Astrocyte (in vitro differentiated cells and primary cell): ENCODE measurements around the gene HDGFL3. TPM values are rescaled to one million over a fixed set of nuclear protein-coding genes. Genes with fewer than 3 reads are reported as not detected.

ENCODE experiments used
- DNase-seq: peaks from one replicate; pipeline ENCODE4 v3.0.0-alpha.2; 2010; ENCODE audit warnings: low read depth
- FAIRE-seq: peaks from 2 replicates; lab custom pipeline; 2011; peaks lifted over from hg19 to GRCh38; lab: Jason Lieb, UNC
- H2AFZ ChIP-seq: 2 replicates; pipeline ENCODE4 v1.6.0; 2012; ENCODE audit warnings: low read depth, low read length, inconsistent platforms
- H3K27ac ChIP-seq: 2 replicates; pipeline ENCODE4 v1.5.1; 2011; ENCODE audit warnings: low read depth, low read length, inconsistent platforms
- H3K27me3 ChIP-seq: 2 replicates; pipeline ENCODE4 v1.6.0; 2011; ENCODE audit warnings: low read length, inconsistent platforms; ENCODE audit not compliant: insufficient read depth
- H3K36me3 ChIP-seq: 2 replicates; pipeline ENCODE4 v1.5.1; 2011; ENCODE audit warnings: low read length, inconsistent platforms; ENCODE audit not compliant: insufficient read depth
- H3K4me1 ChIP-seq: 2 replicates; pipeline ENCODE4 v1.5.1; 2011; ENCODE audit warnings: low read length, inconsistent platforms; ENCODE audit not compliant: insufficient read depth
- H3K4me2 ChIP-seq: 2 replicates; pipeline ENCODE4 v1.6.0; 2012; ENCODE audit warnings: low read length, inconsistent platforms
- H3K4me3 ChIP-seq: 2 replicates; pipeline ENCODE4 v1.5.1; 2011; ENCODE audit warnings: low read depth, mild to moderate bottlenecking, low read length, inconsistent platforms; ENCODE audit not compliant: insufficient read depth
- H3K79me2 ChIP-seq: 2 replicates; pipeline ENCODE4 v1.6.0; 2012; ENCODE audit warnings: mild to moderate bottlenecking, low read length, inconsistent platforms; ENCODE audit not compliant: insufficient read depth
- H3K9ac ChIP-seq: 2 replicates; pipeline ENCODE4 v1.6.0; 2012; ENCODE audit warnings: mild to moderate bottlenecking, low read length, inconsistent platforms
- H3K9me3 ChIP-seq: 2 replicates; pipeline ENCODE4 v1.5.1; 2012; ENCODE audit warnings: low read depth, mild to moderate bottlenecking, low read length, inconsistent platforms; ENCODE audit not compliant: insufficient read depth
- H4K20me1 ChIP-seq: 2 replicates; pipeline ENCODE4 v1.6.0; 2012; ENCODE audit warnings: low read length, inconsistent platforms; ENCODE audit not compliant: insufficient read depth
- H3K27ac Mint-ChIP-seq: one replicate; pipeline ENCODE4 v1.8.0; 2021; ENCODE audit warnings: mild to moderate bottlenecking, mixed read lengths; ENCODE audit not compliant: unreplicated experiment
- H3K27me3 Mint-ChIP-seq: one replicate; pipeline ENCODE4 v1.8.0; 2021; ENCODE audit warnings: low read depth, mixed read lengths; ENCODE audit not compliant: unreplicated experiment
- H3K36me3 Mint-ChIP-seq: one replicate; pipeline ENCODE4 v1.8.0; 2021; ENCODE audit warnings: low read depth, mixed read lengths; ENCODE audit not compliant: unreplicated experiment
- H3K4me1 Mint-ChIP-seq: one replicate; pipeline ENCODE4 v1.8.0; 2021; ENCODE audit warnings: low read depth, mixed read lengths; ENCODE audit not compliant: unreplicated experiment
- H3K4me3 Mint-ChIP-seq: one replicate; pipeline ENCODE4 v1.8.0; 2021; ENCODE audit warnings: mild to moderate bottlenecking, moderate library complexity, mixed read lengths; ENCODE audit not compliant: unreplicated experiment
- H3K9me3 Mint-ChIP-seq: one replicate; pipeline ENCODE4 v1.8.0; 2021; ENCODE audit warnings: mild to moderate bottlenecking, mixed read lengths; ENCODE audit not compliant: unreplicated experiment
- total RNA-seq: library from RNA; stranded (reverse); gene quantifications from 2 replicates; pipeline ENCODE4 v1.2.1, GENCODE V29; 2021
- TF ChIP-seq, protein P1 (sequence below): IDR thresholded peaks from 2 replicates; pipeline ENCODE4 v1.5.1; 2011; ENCODE audit warnings: low read depth, mild to moderate bottlenecking, inconsistent platforms, low read length, moderate library complexity; ENCODE audit not compliant: insufficient read depth

HDGFL3 gene
- total RNA-seq, 1 donor from 2014 or later, result 91.9 TPM

DNA sequence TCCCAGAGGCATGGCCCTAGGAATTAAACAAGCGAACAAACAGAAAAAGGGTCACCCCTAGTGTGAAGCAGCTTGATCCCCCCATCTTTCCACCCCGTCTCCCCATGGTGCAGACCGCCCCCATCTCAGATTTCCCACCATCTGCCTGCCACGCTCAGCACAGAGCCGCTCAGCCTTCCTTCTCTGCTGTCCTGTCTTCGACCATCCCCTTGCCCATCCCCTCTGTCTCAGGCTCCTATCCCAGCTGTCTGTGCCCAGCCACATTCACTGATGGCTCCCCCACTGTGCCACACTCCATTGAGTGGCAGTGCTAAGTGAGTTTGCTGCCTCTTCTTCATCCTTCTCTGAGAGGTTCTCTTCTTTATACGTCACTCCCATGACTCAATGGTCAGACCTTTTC is 128.9 kb downstream of the HDGFL3 start:
- H3K27me3 ChIP-seq, result peaks cover 8% of the 10 kb centered on the region
- no peaks in the 10 kb centered on the region for H3K4me1 ChIP-seq
- no peak overlapping the region for H3K4me2 ChIP-seq
- H3K9me3 ChIP-seq, result no peaks in the 10 kb centered on the region
- Mint-ChIP-seq H3K27ac (no peak overlapping the region), H3K36me3 (no peaks in the 10 kb centered on the region), H3K27me3 (peaks cover 15% of the 10 kb centered on the region), H3K9me3 (peaks cover 4% of the 10 kb centered on the region), H3K4me1 (no peaks in the 10 kb centered on the region), H3K4me3 (no peak overlapping the region)
- no peak for DNase-seq
- no peaks in the 10 kb centered on the region for H4K20me1 ChIP-seq
- no peaks in the 10 kb centered on the region for H3K79me2 ChIP-seq
- no peak overlapping the region for H2AFZ ChIP-seq
- H3K9ac ChIP-seq, result no peak overlapping the region
- no peaks in the 10 kb centered on the region for H3K36me3 ChIP-seq
- no peak for FAIRE-seq
- TF ChIP-seq, protein P1, sequence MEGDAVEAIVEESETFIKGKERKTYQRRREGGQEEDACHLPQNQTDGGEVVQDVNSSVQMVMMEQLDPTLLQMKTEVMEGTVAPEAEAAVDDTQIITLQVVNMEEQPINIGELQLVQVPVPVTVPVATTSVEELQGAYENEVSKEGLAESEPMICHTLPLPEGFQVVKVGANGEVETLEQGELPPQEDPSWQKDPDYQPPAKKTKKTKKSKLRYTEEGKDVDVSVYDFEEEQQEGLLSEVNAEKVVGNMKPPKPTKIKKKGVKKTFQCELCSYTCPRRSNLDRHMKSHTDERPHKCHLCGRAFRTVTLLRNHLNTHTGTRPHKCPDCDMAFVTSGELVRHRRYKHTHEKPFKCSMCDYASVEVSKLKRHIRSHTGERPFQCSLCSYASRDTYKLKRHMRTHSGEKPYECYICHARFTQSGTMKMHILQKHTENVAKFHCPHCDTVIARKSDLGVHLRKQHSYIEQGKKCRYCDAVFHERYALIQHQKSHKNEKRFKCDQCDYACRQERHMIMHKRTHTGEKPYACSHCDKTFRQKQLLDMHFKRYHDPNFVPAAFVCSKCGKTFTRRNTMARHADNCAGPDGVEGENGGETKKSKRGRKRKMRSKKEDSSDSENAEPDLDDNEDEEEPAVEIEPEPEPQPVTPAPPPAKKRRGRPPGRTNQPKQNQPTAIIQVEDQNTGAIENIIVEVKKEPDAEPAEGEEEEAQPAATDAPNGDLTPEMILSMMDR, result no peak
- no peak overlapping the region for H3K4me3 ChIP-seq
- no peak overlapping the region for H3K27ac ChIP-seq

Other genes with a start within 250 kb of the HDGFL3 start
- gene RAMAC, start 221.6 kb downstream of the HDGFL3 start, total RNA-seq, result 44.4 and 44.7 TPM in 2 replicates
- 15.3 and 18.1 TPM in 2 replicates for gene C15orf40, start 196.2 kb downstream of the HDGFL3 start, total RNA-seq
- 60.3 and 61.1 TPM in 2 replicates for gene BTBD1, start 140.6 kb downstream of the HDGFL3 start, total RNA-seq
- gene TM6SF1, start 100.2 kb downstream of the HDGFL3 start, total RNA-seq, result 1.0 and 2.1 TPM in 2 replicates
- gene BNC1, start 76.8 kb upstream of the HDGFL3 start, total RNA-seq, result 9.3 and 13.7 TPM in 2 replicates
- gene SH3GL3, start 239.5 kb upstream of the HDGFL3 start, total RNA-seq, result 2.5 and 2.7 TPM in 2 replicates